ENCODE measurements around the gene EXOC4. TPM values are rescaled to one million over a fixed set of nuclear protein-coding genes. Genes with fewer than 3 reads are reported as not detected.
"Not testable (repeated sequence)": the region's sequence is repeated elsewhere in the genome, so short reads cannot be mapped to it uniquely, and the experiment has no call there.

The EXOC4 gene
- total RNA-seq, 1 donor from 2014 or later: 145 TPM

DNA sequence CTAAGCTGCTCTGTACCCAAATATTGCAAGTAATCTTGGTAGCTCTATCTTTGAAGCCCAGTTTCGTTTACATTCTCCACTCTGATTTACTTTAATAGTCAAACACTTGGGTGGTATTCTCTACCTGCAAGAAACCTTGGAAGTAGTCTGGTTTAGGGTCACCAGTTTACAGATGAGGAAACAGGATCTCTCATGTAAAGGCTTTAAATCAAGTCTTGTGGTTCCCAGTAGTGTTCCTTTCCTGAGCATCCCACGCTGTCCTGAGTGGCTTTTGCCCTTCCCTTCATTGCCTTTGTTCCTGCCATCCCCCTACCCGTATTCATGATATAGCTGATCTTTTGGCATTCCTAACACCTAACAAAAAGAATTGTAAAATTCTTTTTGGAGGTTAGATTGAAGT, 20.3 kb downstream of the EXOC4 start:
- peaks cover 19% of the 10 kb centered on the region for H3K36me3 Mint-ChIP-seq (ENCODE audit: insufficient read depth)
- H3K4me3 Mint-ChIP-seq (ENCODE audit: low read depth): no peak overlapping the region
- peaks cover 17% of the 10 kb centered on the region for H3K4me1 Mint-ChIP-seq (ENCODE audit: low read depth)
- H3K27me3 Mint-ChIP-seq: no peaks in the 10 kb centered on the region
- DNase-seq (ENCODE audit: low spot score, unreplicated experiment): no peak
- TF ChIP-seq, protein P1, sequence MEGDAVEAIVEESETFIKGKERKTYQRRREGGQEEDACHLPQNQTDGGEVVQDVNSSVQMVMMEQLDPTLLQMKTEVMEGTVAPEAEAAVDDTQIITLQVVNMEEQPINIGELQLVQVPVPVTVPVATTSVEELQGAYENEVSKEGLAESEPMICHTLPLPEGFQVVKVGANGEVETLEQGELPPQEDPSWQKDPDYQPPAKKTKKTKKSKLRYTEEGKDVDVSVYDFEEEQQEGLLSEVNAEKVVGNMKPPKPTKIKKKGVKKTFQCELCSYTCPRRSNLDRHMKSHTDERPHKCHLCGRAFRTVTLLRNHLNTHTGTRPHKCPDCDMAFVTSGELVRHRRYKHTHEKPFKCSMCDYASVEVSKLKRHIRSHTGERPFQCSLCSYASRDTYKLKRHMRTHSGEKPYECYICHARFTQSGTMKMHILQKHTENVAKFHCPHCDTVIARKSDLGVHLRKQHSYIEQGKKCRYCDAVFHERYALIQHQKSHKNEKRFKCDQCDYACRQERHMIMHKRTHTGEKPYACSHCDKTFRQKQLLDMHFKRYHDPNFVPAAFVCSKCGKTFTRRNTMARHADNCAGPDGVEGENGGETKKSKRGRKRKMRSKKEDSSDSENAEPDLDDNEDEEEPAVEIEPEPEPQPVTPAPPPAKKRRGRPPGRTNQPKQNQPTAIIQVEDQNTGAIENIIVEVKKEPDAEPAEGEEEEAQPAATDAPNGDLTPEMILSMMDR (IDR thresholded peaks at IDR 0.05; ENCODE audit: unreplicated experiment): no peak
- no peak overlapping the region for H3K27ac Mint-ChIP-seq
- peaks cover 3% of the 10 kb centered on the region for H3K9me3 Mint-ChIP-seq (ENCODE audit: low read depth)

DNA sequence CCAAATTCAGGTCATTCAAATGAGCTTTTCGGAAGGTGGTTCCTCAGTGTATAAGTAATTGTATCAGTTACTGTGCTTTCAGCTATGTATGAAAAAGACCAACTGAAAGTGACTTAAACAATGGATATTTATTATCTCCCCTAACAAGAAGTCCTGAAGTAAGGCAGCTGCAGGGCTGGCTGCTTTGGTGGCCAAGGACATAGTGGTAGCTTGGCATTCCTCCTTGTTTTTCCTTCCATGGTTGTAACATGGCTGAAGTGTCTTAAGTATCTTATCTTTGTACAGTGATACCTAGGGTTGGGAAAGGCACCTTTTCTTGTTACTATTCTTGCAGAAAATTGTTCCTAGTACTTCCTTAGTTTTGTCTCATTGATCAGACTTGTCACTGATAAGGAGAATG, 21.4 kb downstream of the EXOC4 start:
- TF ChIP-seq, protein P1 (IDR thresholded peaks at IDR 0.05; ENCODE audit: unreplicated experiment): no peak
- Mint-ChIP-seq H3K27ac (no peak overlapping the region), H3K4me3 (ENCODE audit: low read depth) (no peak overlapping the region), H3K9me3 (ENCODE audit: low read depth) (peaks cover 6% of the 10 kb centered on the region), H3K4me1 (ENCODE audit: low read depth) (peaks cover 15% of the 10 kb centered on the region), H3K36me3 (ENCODE audit: insufficient read depth) (peaks cover 25% of the 10 kb centered on the region), H3K27me3 (no peaks in the 10 kb centered on the region)
- no peak for DNase-seq (ENCODE audit: low spot score, unreplicated experiment)

DNA sequence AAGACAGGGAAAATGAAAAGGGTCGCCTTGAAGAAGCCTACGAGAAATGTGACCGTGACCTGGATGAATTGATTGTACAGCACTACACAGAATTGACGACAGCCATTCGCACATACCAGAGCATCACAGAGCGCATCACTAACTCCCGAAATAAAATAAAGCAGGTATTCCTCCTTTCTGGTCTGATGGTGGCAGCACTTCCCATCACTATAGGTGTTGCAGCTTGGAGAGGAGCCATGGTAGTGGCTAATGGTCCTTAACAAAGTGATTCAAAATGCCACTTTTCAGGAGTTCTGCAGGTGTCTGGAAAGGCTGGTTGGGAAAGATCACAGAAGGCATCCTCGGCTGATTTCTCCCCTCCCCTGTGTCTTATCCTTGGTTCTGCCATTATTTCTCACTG, 22.1 kb downstream of the EXOC4 start:
- Mint-ChIP-seq H3K9me3 (ENCODE audit: low read depth) (peaks cover 6% of the 10 kb centered on the region), H3K4me3 (ENCODE audit: low read depth) (no peak overlapping the region), H3K4me1 (ENCODE audit: low read depth) (peaks cover 15% of the 10 kb centered on the region), H3K27me3 (no peaks in the 10 kb centered on the region), H3K27ac (no peak overlapping the region), H3K36me3 (ENCODE audit: insufficient read depth) (peaks cover 29% of the 10 kb centered on the region)
- DNase-seq (ENCODE audit: low spot score, unreplicated experiment): no peak
- TF ChIP-seq, protein P1 (IDR thresholded peaks at IDR 0.05; ENCODE audit: unreplicated experiment): no peak

DNA sequence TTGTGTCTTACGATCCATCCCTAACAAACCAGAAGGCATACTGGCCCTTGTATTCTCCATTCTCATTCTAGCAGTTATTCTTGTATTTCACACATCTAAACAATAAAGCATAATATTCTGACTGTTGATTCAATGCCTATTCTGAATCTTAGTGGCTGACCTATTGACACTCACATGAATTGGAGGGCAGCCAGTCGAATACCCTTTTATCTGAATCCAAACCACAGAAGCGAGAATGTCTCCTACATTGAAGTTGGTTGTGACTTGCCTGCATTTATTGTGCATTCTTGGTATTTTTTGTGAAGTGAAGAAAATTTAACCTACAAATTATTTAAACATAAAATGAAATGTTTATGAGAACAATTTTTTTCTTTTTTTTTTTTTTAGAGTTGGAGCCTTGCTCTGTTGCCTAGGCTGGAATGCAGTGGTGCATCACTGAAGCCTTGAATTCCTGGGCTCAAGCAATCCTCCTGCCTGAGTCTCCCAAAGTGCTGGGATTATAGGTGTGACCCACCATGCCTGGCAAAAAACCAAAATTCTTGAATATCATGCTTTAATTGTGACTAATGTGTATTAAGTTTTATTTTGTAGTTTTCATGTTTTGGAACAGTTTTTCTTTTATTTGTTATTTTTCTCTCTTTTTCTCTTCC, 22.7 kb downstream of the EXOC4 start:
- Mint-ChIP-seq H3K4me1 (ENCODE audit: low read depth) (peaks cover 15% of the 10 kb centered on the region), H3K27ac (no peak overlapping the region), H3K27me3 (no peaks in the 10 kb centered on the region), H3K9me3 (ENCODE audit: low read depth) (peaks cover 6% of the 10 kb centered on the region), H3K4me3 (ENCODE audit: low read depth) (no peak overlapping the region), H3K36me3 (ENCODE audit: insufficient read depth) (peaks cover 29% of the 10 kb centered on the region)
- TF ChIP-seq, protein P1 (IDR thresholded peaks at IDR 0.05; ENCODE audit: unreplicated experiment): no peak
- no peak for DNase-seq (ENCODE audit: low spot score, unreplicated experiment)

DNA sequence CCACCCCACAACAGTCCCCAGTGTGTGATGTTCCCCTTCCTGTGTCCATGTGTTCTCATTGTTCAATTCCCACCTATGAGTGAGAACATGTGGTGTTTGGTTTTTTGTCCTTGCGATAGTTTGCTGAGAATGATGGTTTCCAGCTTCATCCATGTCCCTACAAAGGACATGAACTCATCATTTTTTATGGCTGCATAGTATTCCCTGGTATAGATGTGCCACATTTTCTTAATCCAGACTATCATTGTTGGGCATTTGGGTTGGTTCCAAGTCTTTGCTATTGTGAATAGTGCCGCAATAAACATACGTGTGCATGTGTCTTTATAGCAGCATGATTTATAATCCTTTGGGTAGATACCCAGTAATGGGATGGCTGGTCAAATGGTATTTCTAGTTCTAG, 26.1 kb downstream of the EXOC4 start:
- H3K27ac Mint-ChIP-seq; DNase-seq (ENCODE audit: low spot score, unreplicated experiment); H3K9me3 Mint-ChIP-seq (ENCODE audit: low read depth); H3K4me1 Mint-ChIP-seq (ENCODE audit: low read depth); H3K4me3 Mint-ChIP-seq (ENCODE audit: low read depth); H3K27me3 Mint-ChIP-seq: not testable (repeated sequence)
- H3K36me3 Mint-ChIP-seq (ENCODE audit: insufficient read depth): peaks cover 34% of the 10 kb centered on the region

DNA sequence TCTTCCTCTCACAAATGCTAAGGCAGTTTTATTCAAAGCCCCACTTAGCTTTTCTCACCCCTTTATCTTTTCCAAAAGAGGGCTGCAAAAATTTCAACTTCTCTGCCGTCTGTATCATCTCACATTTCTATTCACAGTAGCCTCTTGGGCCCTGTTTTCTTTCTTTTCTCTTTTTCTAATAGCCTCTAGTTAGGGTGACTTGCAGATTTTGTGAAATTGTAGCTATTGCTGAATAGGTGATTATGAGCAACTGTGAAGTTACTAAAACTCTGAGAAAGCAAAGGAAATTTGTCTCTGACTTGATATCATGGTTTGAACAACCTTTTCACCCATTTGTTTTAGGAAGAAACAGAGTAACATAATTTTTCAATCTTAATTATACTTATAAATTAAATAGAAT, 29.2 kb downstream of the EXOC4 start:
- Mint-ChIP-seq H3K4me1 (ENCODE audit: low read depth) (no peaks in the 10 kb centered on the region), H3K4me3 (ENCODE audit: low read depth) (no peak overlapping the region), H3K27ac (peak overlapping the region; percentile 35), H3K36me3 (ENCODE audit: insufficient read depth) (peaks cover 33% of the 10 kb centered on the region), H3K27me3 (no peaks in the 10 kb centered on the region), H3K9me3 (ENCODE audit: low read depth) (peaks cover 6% of the 10 kb centered on the region)
- TF ChIP-seq, protein P1 (IDR thresholded peaks at IDR 0.05; ENCODE audit: unreplicated experiment): no peak
- no peak for DNase-seq (ENCODE audit: low spot score, unreplicated experiment)

Measured in progenitor cell of endocrine pancreas (in vitro differentiated cells).